Measurements from ENCODE around the gene SYNGR4.

Gene SYNGR4

GRCh38 chr19:48333467-48334384 lies 30.4 kb upstream of the SYNGR4 start:
- TF ChIP-seq CTCF (IDR thresholded peaks at IDR 0.05; ENCODE audit: borderline replicate concordance, insufficient read depth, low read depth, low read length) = peak; percentile 94
- peak overlapping the region; percentile 65 for H3K4me3 ChIP-seq (ENCODE audit: low read depth, low read length)

- H3K4me3 ChIP-seq (ENCODE audit: low read depth, low read length) = no peak overlapping the region
- no peak for TF ChIP-seq CTCF (IDR thresholded peaks at IDR 0.05; ENCODE audit: borderline replicate concordance, insufficient read depth, low read depth, low read length)
Observed at GRCh38 chr19:48338253-48338755, 25.9 kb upstream of the SYNGR4 start.

- no peak overlapping the region for H3K4me3 ChIP-seq (ENCODE audit: low read depth, low read length)
- no peak for TF ChIP-seq CTCF (IDR thresholded peaks at IDR 0.05; ENCODE audit: borderline replicate concordance, insufficient read depth, low read depth, low read length)
Observed at GRCh38 chr19:48338802-48339503, 25.2 kb upstream of the SYNGR4 start.

GRCh38 chr19:48340995-48341394 lies 23.2 kb upstream of the SYNGR4 start:
- no peak for TF ChIP-seq CTCF (IDR thresholded peaks at IDR 0.05; ENCODE audit: borderline replicate concordance, insufficient read depth, low read depth, low read length)
- no peak overlapping the region for H3K4me3 ChIP-seq (ENCODE audit: low read depth, low read length)

GRCh38 chr19:48341515-48342413 lies 22.4 kb upstream of the SYNGR4 start:
- H3K4me3 ChIP-seq (ENCODE audit: low read depth, low read length) = no peak overlapping the region
- TF ChIP-seq CTCF (IDR thresholded peaks at IDR 0.05; ENCODE audit: borderline replicate concordance, insufficient read depth, low read depth, low read length) = no peak

GRCh38 chr19:48342414-48342738 lies 21.8 kb upstream of the SYNGR4 start:
- no peak overlapping the region for H3K4me3 ChIP-seq (ENCODE audit: low read depth, low read length)
- no peak for TF ChIP-seq CTCF (IDR thresholded peaks at IDR 0.05; ENCODE audit: borderline replicate concordance, insufficient read depth, low read depth, low read length)

Measured in GM12875 (cell line).